HCT116 (cell line): ENCODE data around the gene DLL1. TPM values are rescaled to one million over a fixed set of nuclear protein-coding genes. Genes with fewer than 3 reads are reported as not detected.

Source experiments
- ATAC-seq: fragments of 200-7000 bp; cut with Tn5 transposase; 2 replicates; pipeline ENCODE4 v1.9.1; 2020; ENCODE audit warnings: mild to moderate bottlenecking, moderate library complexity
- BruUV-seq: library from RNA; stranded (reverse); fragments of 400-500 nt; replicated peaks from 2 replicates; lab custom pipeline; 2021; lab: Mats Ljungman, UMichigan
- CTCF ChIA-PET: fragments of 300-600 bp; sonication (Branson Sonifier 250); formaldehyde crosslinking; loops from one replicate; lab custom pipeline; 2021; ENCODE audit warnings: antibody characterized with exemption; lab: Charles Lee
- POLR2A ChIA-PET: fragments of 300-600, 350-600 bp; sonication (Branson Sonifier 250); formaldehyde crosslinking; loops from one replicate; lab custom pipeline; 2021; ENCODE audit warnings: antibody characterized with exemption; lab: Charles Lee
- RAD21 ChIA-PET, 2 experiments: fragments of 300-600 bp; sonication (Branson Sonifier 250); formaldehyde crosslinking; loops; one replicate each; lab custom pipeline; 2023; ENCODE audit warnings: low total read pairs in 2 of 2; ENCODE audit not compliant: uncharacterized antibody in 2 of 2, unreplicated experiment in 2 of 2, low non-redundant PET in 1 of 2; lab: Charles Lee
- DNase-seq: peaks from one replicate; pipeline ENCODE4 v3.0.0-alpha.2; 2010; ENCODE audit warnings: low read depth, low spot score
- H2AFZ ChIP-seq: fragments of 200-600 bp; shearing (Covaris generic), sonication (generic); 2 replicates; pipeline ENCODE4 v1.6.1; 2017; ENCODE audit warnings: low read depth, mixed run types, mixed read lengths, antibody characterized with exemption, low read length; ENCODE audit not compliant: poor library complexity, severe bottlenecking
- H3K27ac ChIP-seq: 2 replicates; pipeline ENCODE4 v1.5.1; 2012; ENCODE audit warnings: low read depth, low read length
- H3K27me3 ChIP-seq: fragments of 200-600 bp; sonication (generic); 2 replicates; pipeline ENCODE4 v1.6.1; 2016; ENCODE audit warnings: mixed run types, low read length, mixed read lengths; ENCODE audit not compliant: insufficient read depth
- H3K36me3 ChIP-seq, 2 experiments: fragments of 200-500 bp in 1 of 2; fragments of 200-600 bp in 1 of 2; sonication (Bioruptor generic) in 1 of 2; sonication (generic) in 1 of 2; 2 replicates each; pipeline versions ENCODE4 v1.5.1 to v1.6.1; 2014 to 2016; ENCODE audit warnings: low read length in 2 of 2, inconsistent platforms in 1 of 2, mixed read lengths in 1 of 2, mixed run types in 1 of 2; ENCODE audit not compliant: insufficient read depth in 2 of 2, control insufficient read depth in 1 of 2
- H3K4me1 ChIP-seq, 2 experiments: fragments of 200-600 bp in 1 of 2; sonication (generic) in 1 of 2; 2 replicates each; pipeline versions ENCODE4 v1.5.1 to v1.6.1; 2012 to 2017; ENCODE audit warnings: low read length in 2 of 2, inconsistent platforms in 1 of 2, mild to moderate bottlenecking in 1 of 2, mixed read lengths in 1 of 2, mixed run types in 1 of 2, moderate library complexity in 1 of 2; ENCODE audit not compliant: insufficient read depth in 2 of 2, control insufficient read depth in 1 of 2
- H3K4me2 ChIP-seq: fragments of 200-600 bp; sonication (generic); 2 replicates; pipeline ENCODE4 v1.6.1; 2017; ENCODE audit warnings: mixed run types, low read length, mixed read lengths
- H3K4me3 ChIP-seq, 2 experiments: fragments of 200-600 bp in 1 of 2; sonication (generic) in 1 of 2; replicated peaks in 1 of 2; 2 replicates each; pipeline ENCODE4 v1.5.1; 2011 to 2016; ENCODE audit warnings: low read length in 2 of 2, control low read depth in 1 of 2, low read depth in 1 of 2, mild to moderate bottlenecking in 1 of 2, mixed read lengths in 1 of 2, mixed run types in 1 of 2
- H3K79me2 ChIP-seq: fragments of 200-600 bp; sonication (generic); 2 replicates; pipeline ENCODE4 v1.6.1; 2017; ENCODE audit warnings: mild to moderate bottlenecking, mixed run types, low read length, moderate library complexity, mixed read lengths; ENCODE audit not compliant: insufficient read depth
- H3K9ac ChIP-seq: fragments of 200-600 bp; sonication (generic); 2 replicates; pipeline ENCODE4 v1.6.1; 2016; ENCODE audit warnings: low read length, mixed read lengths
- H3K9me2 ChIP-seq: fragments of 200-600 bp; sonication (generic), shearing (Covaris generic); 2 replicates; pipeline ENCODE4 v1.6.1; 2017; ENCODE audit warnings: mixed run types, mild to moderate bottlenecking, moderate library complexity; ENCODE audit not compliant: insufficient read depth
- H3K9me3 ChIP-seq, 2 experiments: fragments of 200-500 bp in 1 of 2; fragments of 200-600 bp in 1 of 2; sonication (Bioruptor generic) in 1 of 2; sonication (generic) in 1 of 2; 2 replicates each; pipeline ENCODE4 v1.6.1; 2014 to 2017; ENCODE audit warnings: low read length in 2 of 2, mixed read lengths in 2 of 2, inconsistent platforms in 1 of 2, low read depth in 1 of 2, mild to moderate bottlenecking in 1 of 2, mixed run types in 1 of 2, moderate library complexity in 1 of 2; ENCODE audit not compliant: control insufficient read depth in 1 of 2, insufficient read depth in 1 of 2
- H4K20me1 ChIP-seq: fragments of 200-600 bp; sonication (generic), shearing (Covaris generic); 2 replicates; pipeline ENCODE4 v1.6.1; 2017; ENCODE audit warnings: mixed run types, mild to moderate bottlenecking, moderate library complexity; ENCODE audit not compliant: insufficient read depth
- CEBPB ChIP-seq: IDR thresholded peaks from 2 replicates; pipeline ENCODE4 v1.6.1; 2012; ENCODE audit warnings: low read depth
- ELF1 ChIP-seq: IDR thresholded peaks from 2 replicates; pipeline ENCODE4 v1.6.1; 2012; ENCODE audit warnings: low read depth, borderline replicate concordance
- EZH2 ChIP-seq: fragments of 200-600 bp; sonication (generic); IDR thresholded peaks from 2 replicates; pipeline ENCODE4 v1.6.1; 2017; ENCODE audit warnings: antibody characterized with exemption, mixed run types
- EZH2phosphoT487 ChIP-seq: fragments of 200-600 bp; IDR thresholded peaks from 2 replicates; pipeline ENCODE4 v1.6.1; 2018; ENCODE audit warnings: antibody characterized with exemption, borderline replicate concordance
- FOSL1 ChIP-seq: IDR thresholded peaks from 2 replicates; pipeline ENCODE4 v1.6.1; 2012; ENCODE audit warnings: low read depth
- JUND ChIP-seq: IDR thresholded peaks from 2 replicates; pipeline ENCODE4 v1.6.1; 2012
- MAX ChIP-seq: IDR thresholded peaks from 2 replicates; pipeline ENCODE4 v1.6.1; 2012
- POLR2A ChIP-seq: IDR thresholded peaks from 2 replicates; pipeline ENCODE4 v1.7.0; 2011; ENCODE audit warnings: borderline replicate concordance; ENCODE audit not compliant: insufficient read depth, insufficient read length; ENCODE audit errors: extremely low read depth
- SIN3A ChIP-seq: IDR thresholded peaks from 2 replicates; pipeline ENCODE4 v1.6.1; 2012; ENCODE audit warnings: low read depth
- SRF ChIP-seq: IDR thresholded peaks from 2 replicates; pipeline ENCODE4 v1.6.1; 2012; ENCODE audit warnings: low read depth
- TCF7L2 ChIP-seq: IDR thresholded peaks from 2 replicates; pipeline ENCODE4 v1.7.0; 2011; ENCODE audit warnings: borderline replicate concordance, inconsistent platforms; ENCODE audit not compliant: insufficient read depth, insufficient read length; ENCODE audit errors: extremely low read depth
- YY1 ChIP-seq: IDR thresholded peaks from 2 replicates; pipeline ENCODE4 v1.6.1; 2011; ENCODE audit warnings: low read length, low read depth, moderate library complexity, mild to moderate bottlenecking; ENCODE audit not compliant: insufficient replicate concordance; ENCODE audit errors: extremely low read depth
- ZBTB33 ChIP-seq: IDR thresholded peaks from 2 replicates; pipeline ENCODE4 v1.6.1; 2011; ENCODE audit warnings: mild to moderate bottlenecking, low read length, moderate library complexity; ENCODE audit not compliant: insufficient replicate concordance; ENCODE audit errors: extremely low read depth
- ZFX ChIP-seq: fragments of 450-650 bp; IDR thresholded peaks from 2 replicates; pipeline ENCODE4 v1.6.1; 2017
- ZNF274 ChIP-seq: fragments of 200-500 bp; sonication (Bioruptor generic); IDR thresholded peaks from 2 replicates; pipeline ENCODE4 v1.6.1; 2014; ENCODE audit warnings: mild to moderate bottlenecking, low read depth, low read length, inconsistent platforms
- intact Hi-C: fragments of 100-400 bp; cut with micrococcal nuclease; formaldehyde crosslinking; loops from 2 replicates; pipeline ENCODE4 v1.10.0; 2022
- total RNA-seq: library from RNA; stranded (reverse); gene quantifications from one replicate; pipeline ENCODE4 v1.2.1, GENCODE V29; 2021; ENCODE audit not compliant: unreplicated experiment

The DLL1 gene
- total RNA-seq, 1 experiment from 2014 or later: 5.3 TPM

- no peak for TF ChIP-seq CEBPB
- TF ChIP-seq EZH2: no peak
- no peak for TF ChIP-seq EZH2phosphoT487
- no peak for TF ChIP-seq TCF7L2
Observed at GRCh38 chr6:170292111-170292406, 1.2 kb upstream of the DLL1 start (continued).

GRCh38 chr6:170291271-170292110 is 613 bp upstream of the DLL1 start:
- no peaks in the 10 kb centered on the region for H4K20me1 ChIP-seq
- no peak for DNase-seq
- H3K27ac ChIP-seq: peak overlapping the region; percentile 27; the same call in 1 of the 2 replicates
- RAD21 ChIA-PET: interaction anchor here in 1 of 2 experiments (0.7 kb wide), 1 partner anchor 15 kb away, joined by 3 read pairs; the partner anchor contains the start of gene FAM120B
- H2AFZ ChIP-seq: no peak overlapping the region
- CTCF ChIA-PET: interaction anchor here (0.8 to 2.5 kb wide), 3 partner anchors 31 to 460 kb away, joined by 3 to 14 read pairs (median 3); no protein-coding TSS in a partner anchor
- no TSS peak for BruUV-seq
- POLR2A ChIA-PET: no interaction called here
- H3K9me2 ChIP-seq: no peaks in the 10 kb centered on the region
- ATAC-seq: peak; percentile 25; the same call in 1 of the 2 replicates
- no peaks in the 10 kb centered on the region for H3K9me3 ChIP-seq
- H3K79me2 ChIP-seq: no peaks in the 10 kb centered on the region
- H3K4me2 ChIP-seq: peak overlapping the region; percentile 90
- H3K36me3 ChIP-seq: no peaks in the 10 kb centered on the region; a peak in 1 of 4 replicates
- intact Hi-C loops: loop anchor here (2.0 to 10.0 kb wide), 3 partner anchors 233 to 459 kb away; no protein-coding TSS in a partner anchor
- H3K4me3 ChIP-seq: peak overlapping the region; percentile 47 to 67
- peaks cover 4% of the 10 kb centered on the region; the same call in 1 of the 2 replicates for H3K27me3 ChIP-seq
- peaks cover 4 to 21% of the 10 kb centered on the region in 2 experiments; a peak in 3 of 4 replicates for H3K4me1 ChIP-seq
- peak overlapping the region; percentile 40; the same call in 1 of the 2 replicates for H3K9ac ChIP-seq
- no peak for TF ChIP-seq EZH2

GRCh38 chr6:170289951-170290295 is 955 bp downstream of the DLL1 start:
- POLR2A ChIA-PET: no interaction called here
- Histone ChIP-seq H3K4me1 (peaks cover 0 to 8% of the 10 kb centered on the region in 2 experiments; a peak in 2 of 4 replicates), H3K36me3 (no peaks in the 10 kb centered on the region; a peak in 1 of 4 replicates), H3K79me2 (no peaks in the 10 kb centered on the region), H2AFZ (peak overlapping the region; percentile 54), H3K9me3 (no peaks in the 10 kb centered on the region), H3K27ac (no peak overlapping the region; the same call in 1 of the 2 replicates), H3K4me3 (peak overlapping the region; percentile 67 to 77), H3K4me2 (peak overlapping the region; percentile 90), H4K20me1 (no peaks in the 10 kb centered on the region), H3K9ac (peak overlapping the region; percentile 68), H3K27me3 (peaks cover 4% of the 10 kb centered on the region; the same call in 1 of the 2 replicates), H3K9me2 (no peaks in the 10 kb centered on the region)
- peak; percentile 7; the same call in 1 of the 2 replicates for ATAC-seq
- intact Hi-C loops: loop anchor here (10.0 kb wide), 1 partner anchor 235 kb away; no protein-coding TSS in a partner anchor
- CTCF ChIA-PET: no interaction called here
- BruUV-seq: TSS peak; percentile 59
- RAD21 ChIA-PET: no interaction called here
- DNase-seq: no peak
- no peak for TF ChIP-seq SIN3A
- TF ChIP-seq MAX: no peak
- no peak for TF ChIP-seq POLR2A
- TF ChIP-seq SRF: no peak
- TF ChIP-seq JUND: no peak
- TF ChIP-seq ZNF274: no peak
- no peak for TF ChIP-seq YY1
- TF ChIP-seq ZBTB33: no peak
- TF ChIP-seq ELF1: no peak
- no peak for TF ChIP-seq TCF7L2
- TF ChIP-seq ZFX: no peak
- TF ChIP-seq EZH2phosphoT487: no peak
- TF ChIP-seq FOSL1: no peak
